LHCN-M2 (cell line): ENCODE data around the gene PPP1R12B. TPM values are rescaled to one million over a fixed set of nuclear protein-coding genes. Genes with fewer than 3 reads are reported as not detected.
"Not testable (repeated sequence)": the region's sequence is repeated elsewhere in the genome, so short reads cannot be mapped to it uniquely, and the experiment has no call there.

Source experiments
- DNase-seq: peaks from one replicate; pipeline ENCODE4 v3.0.0-alpha.2; 2012; ENCODE audit warnings: low read depth
- total RNA-seq: library from RNA; depleted of rRNA; stranded (reverse); fragments of >200 nt; gene quantifications from 2 replicates; pipeline ENCODE4 v1.2.3, GENCODE V29; 2014

Gene PPP1R12B
- total RNA-seq, 1 experiment from 2014 or later, result 9.8 TPM

- not testable (repeated sequence) for DNase-seq
These were observed 179.7 kb downstream of the PPP1R12B start for GRCh38 chr1:202528096-202528722.

DNA sequence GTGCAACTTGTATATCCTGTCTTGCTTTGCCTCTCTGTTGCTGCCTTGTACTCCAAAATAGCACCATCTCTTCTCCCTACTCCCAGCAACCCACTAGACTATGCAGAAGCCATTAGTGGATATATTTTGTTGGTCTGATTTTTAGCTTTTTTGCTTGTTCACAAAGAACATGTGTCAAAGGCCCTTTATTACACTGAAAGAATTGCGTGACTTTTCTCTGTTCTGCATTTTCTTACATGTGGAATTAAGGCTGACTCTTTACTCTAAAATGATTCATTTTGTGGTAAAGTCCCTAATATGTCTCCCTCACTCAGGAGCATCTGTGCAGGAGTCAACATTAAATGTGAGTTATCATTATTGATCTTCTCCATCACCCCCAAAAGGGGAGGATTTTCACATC, 182.2 kb downstream of the PPP1R12B start:
- DNase-seq, result not testable (repeated sequence)

GRCh38 chr1:202531472-202531811, 182.9 kb downstream of the PPP1R12B start:
- DNase-seq, result no peak

DNA sequence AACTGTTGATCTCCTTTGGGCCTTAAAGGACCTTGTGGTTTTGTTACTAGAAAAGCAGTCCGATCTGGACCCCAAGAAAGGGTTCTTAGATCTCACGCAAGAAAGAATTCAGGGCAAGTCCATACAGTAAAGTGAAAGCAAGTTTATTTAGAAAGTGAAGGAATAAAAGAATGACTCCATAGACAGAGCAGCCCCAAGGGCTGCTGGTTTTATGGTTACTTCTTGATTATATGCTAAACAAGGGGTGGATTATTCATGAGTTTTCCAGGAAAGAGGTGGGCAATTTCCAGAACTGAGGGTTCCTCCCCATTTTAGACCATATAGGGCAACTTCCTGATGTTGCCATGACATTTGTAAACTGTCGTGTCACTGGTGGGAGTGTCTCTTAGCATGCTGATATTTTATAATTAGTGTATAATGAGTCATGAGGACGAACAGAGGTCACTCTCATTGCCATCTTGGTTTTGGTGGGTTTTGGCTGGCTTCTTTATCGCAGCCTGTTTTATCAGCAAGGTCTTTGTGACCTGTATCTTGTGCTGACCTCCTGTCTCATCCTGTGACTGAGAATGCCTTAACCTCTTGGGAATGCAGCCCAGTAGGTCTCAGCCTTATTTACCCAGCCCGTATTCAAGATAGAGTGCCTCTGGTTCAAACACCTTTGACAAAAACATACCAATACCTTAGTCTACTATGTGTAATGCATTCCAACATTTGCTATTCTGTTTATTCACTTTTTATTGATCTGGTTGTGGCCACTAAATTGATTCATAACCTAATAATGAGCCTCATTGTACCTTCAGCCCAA, 183.5 kb downstream of the PPP1R12B start:
- DNase-seq, result peak; percentile 32

- DNase-seq, result peak; percentile 77
These were observed 190.7 kb downstream of the PPP1R12B start for GRCh38 chr1:202539166-202539574.

DNA sequence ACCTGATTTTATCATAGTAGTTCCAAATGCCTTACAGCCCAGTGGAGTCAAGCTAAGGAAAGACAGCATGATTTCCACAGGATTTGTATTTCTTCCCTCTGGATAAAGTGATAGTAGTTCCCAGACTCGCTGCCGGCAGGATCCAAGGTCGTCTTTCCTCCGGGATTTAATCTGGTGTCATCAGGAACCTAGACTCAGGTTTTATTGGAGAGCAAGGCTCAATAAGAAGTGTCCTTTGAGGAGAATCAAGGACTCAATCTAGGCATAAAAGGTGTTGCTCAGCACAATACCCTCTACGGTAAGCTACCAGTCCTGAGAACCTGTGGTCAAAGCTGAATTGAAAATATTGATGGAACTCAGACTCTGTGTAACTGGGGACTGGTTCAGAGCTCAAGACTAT, 191.1 kb downstream of the PPP1R12B start:
- not testable (repeated sequence) for DNase-seq

- no peak for DNase-seq
These were observed 191.5 kb downstream of the PPP1R12B start for GRCh38 chr1:202540014-202540413.

- DNase-seq, result no peak
These were observed 191.9 kb downstream of the PPP1R12B start for GRCh38 chr1:202540448-202540847.

DNA sequence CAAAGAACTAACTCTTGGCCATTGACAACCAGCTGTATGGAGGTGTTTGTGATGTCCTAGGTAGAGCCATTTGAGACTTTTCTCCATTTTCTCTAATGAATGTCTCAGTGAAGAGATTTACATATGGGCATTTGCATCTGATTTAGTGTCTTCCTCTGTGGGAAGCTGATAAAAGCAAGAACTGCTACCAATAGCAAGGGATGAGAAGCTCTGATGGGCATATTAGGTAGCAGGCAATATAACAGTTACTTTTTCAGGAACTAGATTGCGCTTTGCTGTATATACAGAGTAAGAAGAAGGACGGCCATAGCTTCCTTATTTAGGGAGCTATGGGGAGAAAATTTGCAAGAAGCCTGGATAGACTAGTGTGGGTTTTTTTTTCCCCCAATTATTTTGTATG, 192.4 kb downstream of the PPP1R12B start:
- DNase-seq, result not testable (repeated sequence)

- DNase-seq, result not testable (repeated sequence)
These were observed 193.9 kb downstream of the PPP1R12B start for GRCh38 chr1:202542415-202542814.

- DNase-seq, result not testable (repeated sequence)
These were observed 195.0 kb downstream of the PPP1R12B start for GRCh38 chr1:202543537-202543936.

DNA sequence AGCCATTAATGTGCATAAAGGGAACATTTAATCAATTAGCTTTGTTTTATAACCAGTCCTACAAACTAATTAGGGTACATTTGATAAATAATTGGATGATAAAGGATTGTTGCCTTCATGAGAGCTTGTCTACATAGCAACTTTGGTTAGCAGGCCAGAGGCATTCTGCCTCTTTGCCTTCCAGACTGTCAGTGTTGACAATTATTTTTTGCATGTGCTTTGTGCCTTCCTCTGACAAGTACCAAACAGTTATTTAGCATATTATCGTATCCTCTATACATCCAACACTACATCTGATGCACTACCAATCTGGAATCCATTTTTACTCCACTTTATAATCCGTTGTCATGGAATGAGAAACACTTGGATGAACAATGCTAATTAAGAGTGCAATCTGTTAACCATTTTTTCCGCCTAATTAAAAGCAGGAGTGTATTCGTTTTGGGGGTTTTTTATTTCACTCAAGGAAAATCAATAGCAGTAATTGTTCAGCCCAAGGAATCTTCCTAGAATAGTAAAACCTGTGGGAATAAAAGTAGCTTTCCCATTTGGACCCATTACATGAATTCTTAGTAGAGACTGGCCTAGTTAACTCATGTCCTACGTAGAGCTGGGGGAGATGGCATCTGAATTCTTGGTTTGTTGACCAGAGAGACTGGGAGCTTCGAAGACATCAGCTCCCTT, 196.4 kb downstream of the PPP1R12B start:
- not testable (repeated sequence) for DNase-seq

DNA sequence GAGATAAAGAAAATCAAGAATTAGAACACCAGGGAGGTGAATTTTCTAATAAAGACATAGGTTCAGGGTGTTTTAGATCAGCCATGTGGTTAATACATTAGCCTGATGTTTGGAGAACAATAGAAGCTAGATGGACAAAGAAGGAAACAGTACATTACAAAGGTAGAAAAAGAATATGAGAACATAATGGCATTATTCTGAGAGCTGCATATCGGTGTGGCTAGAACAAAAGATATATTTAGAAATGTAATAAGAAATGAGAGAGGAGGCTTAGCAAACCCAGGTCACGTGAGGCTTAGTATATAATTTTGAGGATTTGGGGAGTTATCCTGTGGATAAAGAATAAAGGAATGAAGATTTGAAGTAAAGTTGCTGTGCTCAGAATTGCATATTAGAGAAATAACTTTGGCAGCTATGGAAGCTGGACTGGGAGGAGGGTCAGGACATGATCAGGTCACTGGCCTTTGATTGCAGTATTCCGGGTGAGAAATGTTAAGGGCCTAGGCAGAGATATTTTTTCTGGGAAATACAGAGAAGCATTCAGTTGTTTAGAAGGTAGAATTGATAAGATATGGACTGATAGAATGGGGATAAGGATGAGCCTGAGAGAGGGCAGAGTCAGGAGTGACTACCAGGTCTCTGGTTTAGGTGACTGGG, 197.3 kb downstream of the PPP1R12B start:
- not testable (repeated sequence) for DNase-seq

GRCh38 chr1:202546377-202546776, 197.9 kb downstream of the PPP1R12B start:
- DNase-seq, result not testable (repeated sequence)

GRCh38 chr1:202546796-202547195, 198.3 kb downstream of the PPP1R12B start:
- not testable (repeated sequence) for DNase-seq

DNA sequence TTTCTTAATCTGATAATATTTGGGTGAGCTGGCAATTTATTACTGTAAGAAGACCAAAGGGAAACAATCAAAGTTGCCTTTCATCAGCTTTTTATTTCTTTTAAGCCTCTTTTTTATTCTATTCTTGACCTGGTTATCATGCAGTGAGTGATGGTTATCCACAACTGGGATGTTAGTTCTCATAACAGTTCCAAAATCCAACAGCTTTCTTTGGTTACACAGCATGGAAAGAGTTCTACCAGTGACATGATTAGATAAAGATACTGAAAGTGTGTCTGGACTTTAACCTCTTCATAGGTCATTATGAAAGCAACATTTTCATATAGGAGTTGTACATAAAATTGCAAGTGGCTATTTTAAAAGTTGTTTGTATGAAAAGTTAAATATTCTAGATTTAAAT, 198.7 kb downstream of the PPP1R12B start:
- no peak for DNase-seq

DNA sequence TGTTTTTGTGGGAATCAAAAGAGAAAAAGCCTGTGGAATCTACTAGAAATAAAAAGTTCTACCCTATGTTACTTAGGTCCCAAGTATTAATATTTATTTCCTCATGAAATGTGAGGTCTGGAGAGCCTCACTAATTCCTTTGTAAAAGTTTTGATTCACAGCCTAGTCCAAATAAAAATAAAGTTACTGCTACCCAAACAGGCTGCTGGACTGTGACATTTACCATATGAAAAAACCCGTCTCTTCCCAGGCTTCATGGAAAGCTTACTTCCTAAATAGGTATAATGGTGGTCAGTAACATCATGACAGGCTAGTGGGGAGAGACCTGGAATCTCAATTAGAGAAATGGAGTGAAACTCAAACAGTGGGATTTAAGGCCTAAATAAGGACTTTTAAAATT, 201.6 kb downstream of the PPP1R12B start:
- DNase-seq, result not testable (repeated sequence)

- DNase-seq, result no peak
These were observed 203.2 kb downstream of the PPP1R12B start for GRCh38 chr1:202551683-202552082.

DNA sequence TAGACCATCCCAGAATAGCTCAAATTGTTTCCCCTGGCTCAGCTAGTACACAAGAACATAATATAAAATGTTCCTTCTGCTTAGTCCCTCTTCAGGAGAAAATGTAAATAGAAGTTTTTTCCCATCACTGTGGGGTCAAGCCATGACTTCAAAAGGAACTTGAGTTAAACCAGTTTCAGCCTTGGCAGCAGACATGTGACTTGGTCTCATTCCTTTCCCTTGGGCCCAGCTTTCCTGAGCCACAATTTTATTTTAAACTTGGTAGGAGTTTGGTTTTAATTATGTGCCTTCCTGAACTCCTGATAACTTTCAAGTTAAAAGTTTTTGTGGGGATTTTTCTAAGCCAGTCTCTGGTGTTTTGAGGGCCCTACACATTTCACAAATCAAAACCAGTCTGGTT, 204.1 kb downstream of the PPP1R12B start:
- not testable (repeated sequence) for DNase-seq

GRCh38 chr1:202553078-202553477, 204.6 kb downstream of the PPP1R12B start:
- not testable (repeated sequence) for DNase-seq

DNA sequence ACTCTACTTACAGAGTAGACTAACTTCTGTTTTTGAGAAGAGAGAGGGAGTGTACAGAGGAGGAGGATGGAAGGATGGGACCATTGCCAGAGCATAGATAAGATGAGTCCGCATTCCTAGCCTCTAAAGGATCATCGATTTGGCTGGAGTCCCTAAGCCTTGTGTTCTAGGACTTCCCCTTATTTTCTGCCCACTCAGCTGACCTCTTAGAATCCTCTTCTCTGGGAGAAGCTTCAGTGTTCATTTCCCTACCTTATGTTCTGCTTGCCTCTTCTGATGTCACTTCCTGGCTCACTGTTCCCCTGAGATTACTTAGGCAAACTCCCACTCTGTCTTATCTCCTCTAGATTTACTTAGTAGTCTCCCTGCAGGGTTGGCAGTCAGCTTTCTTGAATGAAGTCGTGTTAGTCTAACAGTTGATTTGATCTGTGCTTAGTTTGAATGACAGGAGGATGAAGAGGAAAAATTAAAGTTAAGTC, 205.1 kb downstream of the PPP1R12B start:
- DNase-seq, result peak; percentile 31

DNA sequence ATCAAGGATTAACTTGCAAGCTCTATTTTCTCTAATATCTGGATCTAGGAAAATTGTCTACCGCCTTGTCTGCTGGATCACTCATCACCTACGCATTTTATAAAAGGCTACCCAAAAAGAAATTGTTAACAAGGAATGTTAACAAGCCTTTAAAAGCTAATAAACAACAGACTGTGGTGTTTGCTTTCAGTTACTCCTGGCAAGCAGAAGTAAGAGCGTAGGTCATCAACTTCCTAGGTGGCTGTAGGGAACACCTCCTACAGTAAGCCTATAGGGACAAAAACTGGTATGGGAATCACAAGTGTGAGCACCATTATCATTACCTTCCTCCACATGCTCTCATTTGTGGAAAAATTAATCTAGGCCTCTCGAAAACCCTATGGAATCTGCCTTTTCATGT, 206.1 kb downstream of the PPP1R12B start:
- not testable (repeated sequence) for DNase-seq
